Activated naive CD4-positive, alpha-beta T cell treated with anti-CD3 and anti-CD28 coated beads for 36 hours (primary cell): ENCODE results near the gene GCA. TPM values are rescaled to one million over a fixed set of nuclear protein-coding genes. Genes with fewer than 3 reads are reported as not detected.
A peak's percentile ranks its signal among the peaks of the same experiment; 100 is the strongest.

ENCODE experiments used
- CTCF ChIA-PET: fragments of 350-600 bp; sonication (Branson Sonifier 250); formaldehyde crosslinking; loops from one replicate; lab custom pipeline; 2021; ENCODE audit warnings: antibody characterized with exemption; lab: Charles Lee
- DNase-seq: peaks from one replicate; pipeline ENCODE4 v3.0.0-alpha.2; 2020
- H3K27ac Mint-ChIP-seq: one replicate; pipeline ENCODE4 v1.8.0; 2021; ENCODE audit warnings: mild to moderate bottlenecking, mixed read lengths
- H3K27me3 Mint-ChIP-seq: one replicate; pipeline ENCODE4 v1.8.0; 2021; ENCODE audit warnings: low read depth, mixed read lengths
- H3K36me3 Mint-ChIP-seq: one replicate; pipeline ENCODE4 v1.8.0; 2021; ENCODE audit warnings: low read depth, mixed read lengths
- H3K4me1 Mint-ChIP-seq: one replicate; pipeline ENCODE4 v1.8.0; 2021; ENCODE audit warnings: low read depth, mixed read lengths
- H3K4me3 Mint-ChIP-seq: one replicate; pipeline ENCODE4 v1.8.0; 2021; ENCODE audit warnings: mild to moderate bottlenecking, moderate library complexity, mixed read lengths
- H3K9me3 Mint-ChIP-seq: one replicate; pipeline ENCODE4 v1.8.0; 2021; ENCODE audit warnings: mixed read lengths
- intact Hi-C: fragments of 100-400 bp; cut with micrococcal nuclease; formaldehyde crosslinking; loops from one replicate; pipeline ENCODE4 v1.15.1; 2023
- total RNA-seq, 2 experiments: library from RNA; stranded (reverse); gene quantifications; one replicate each; pipeline ENCODE4 v1.2.3, GENCODE V29; 2021

GCA gene
- total RNA-seq, 2 experiments from 2014 or later = 36.7 to 40.2 TPM

GRCh38 chr2:162315938-162316337, 28.0 kb upstream of the GCA start:
- Mint-ChIP-seq H3K4me3 (peak overlapping the region; percentile 94), H3K9me3 (no peaks in the 10 kb centered on the region), H3K27ac (no peak overlapping the region), H3K36me3 (peaks cover 18% of the 10 kb centered on the region), H3K27me3 (no peaks in the 10 kb centered on the region), H3K4me1 (peaks cover 62% of the 10 kb centered on the region)
- CTCF ChIA-PET = interaction anchor here (0.7 to 1.6 kb wide), 3 partner anchors 9 to 18 kb away, joined by 3 to 10 read pairs (median 3); no protein-coding TSS in a partner anchor
- no peak for DNase-seq
- intact Hi-C loops = loop anchor here (5.0 kb wide), 4 partner anchors 244 to 1074 kb away; partner anchors contain the start of gene DPP4

GRCh38 chr2:162316590-162316989, 27.3 kb upstream of the GCA start:
- CTCF ChIA-PET = interaction anchor here (1.0 to 1.6 kb wide), 3 partner anchors 12 to 18 kb away, joined by 3 to 10 read pairs (median 3); no protein-coding TSS in a partner anchor
- H3K4me3 Mint-ChIP-seq = peak overlapping the region; percentile 94

GRCh38 chr2:162317058-162317742, 26.7 kb upstream of the GCA start:
- peak overlapping the region; percentile 88 for H3K27ac Mint-ChIP-seq
- peaks cover 17% of the 10 kb centered on the region for H3K36me3 Mint-ChIP-seq
- peak overlapping the region; percentile 94 for H3K4me3 Mint-ChIP-seq
- CTCF ChIA-PET = interaction anchor here (1.0 kb wide), 1 partner anchor 19 kb away, joined by 3 read pairs; no protein-coding TSS in a partner anchor
- intact Hi-C loops = loop anchor here (5.0 kb wide), 4 partner anchors 245 to 1075 kb away; partner anchors contain the start of gene DPP4
- H3K4me1 Mint-ChIP-seq = peaks cover 60% of the 10 kb centered on the region
- DNase-seq = no peak
- no peaks in the 10 kb centered on the region for H3K27me3 Mint-ChIP-seq
- H3K9me3 Mint-ChIP-seq = no peaks in the 10 kb centered on the region

More at GRCh38 chr2:162316590-162316989, 27.3 kb upstream of the GCA start:
- DNase-seq = no peak
- H3K27me3 Mint-ChIP-seq = no peaks in the 10 kb centered on the region
- H3K27ac Mint-ChIP-seq = peak overlapping the region; percentile 41
- no peaks in the 10 kb centered on the region for H3K9me3 Mint-ChIP-seq
- peaks cover 17% of the 10 kb centered on the region for H3K36me3 Mint-ChIP-seq
- peaks cover 65% of the 10 kb centered on the region for H3K4me1 Mint-ChIP-seq
- intact Hi-C loops = loop anchor here (5.0 kb wide), 4 partner anchors 244 to 1074 kb away; partner anchors contain the start of gene DPP4

- intact Hi-C loops = loop anchor here (1.0 to 5.0 kb wide), 9 partner anchors 17 to 1158 kb away; partner anchors contain the start of genes DPP4, GCA and TANK
- Mint-ChIP-seq H3K4me3 (peak overlapping the region; percentile 94), H3K27ac (peak overlapping the region; percentile 88), H3K9me3 (no peaks in the 10 kb centered on the region), H3K27me3 (no peaks in the 10 kb centered on the region), H3K4me1 (peaks cover 53% of the 10 kb centered on the region), H3K36me3 (peaks cover 17% of the 10 kb centered on the region)
- CTCF ChIA-PET = interaction anchor here (1.0 kb wide), 1 partner anchor 20 kb away, joined by 3 read pairs; no protein-coding TSS in a partner anchor
- peak; percentile 48 for DNase-seq
These were observed 26.0 kb upstream of the GCA start for GRCh38 chr2:162317861-162318327.

- intact Hi-C loops = loop anchor here (1.0 to 5.0 kb wide), 9 partner anchors 17 to 1158 kb away; partner anchors contain the start of genes DPP4, GCA and TANK
- Mint-ChIP-seq H3K27me3 (no peaks in the 10 kb centered on the region), H3K9me3 (no peaks in the 10 kb centered on the region), H3K4me3 (peak within 1 kb of the TSS; percentile 94), H3K27ac (peak within 1 kb of the TSS; percentile 98), H3K4me1 (peaks cover 52% of the 10 kb centered on the region), H3K36me3 (peaks cover 17% of the 10 kb centered on the region)
- DNase-seq = peak; percentile 88
- CTCF ChIA-PET = interaction anchor here (0.6 to 2.3 kb wide), 7 partner anchors 11 to 380 kb away, joined by 3 to 11 read pairs (median 4); no protein-coding TSS in a partner anchor
These were observed 25.4 kb upstream of the GCA start, which contains the start of gene IFIH1 for GRCh38 chr2:162318328-162319180. IFIH1 (minus strand) TSS chr2:162318684; CDS start chr2:162318307, 377 bp downstream.

GRCh38 chr2:162320864-162321517, 22.9 kb upstream of the GCA start:
- Mint-ChIP-seq H3K27me3 (no peaks in the 10 kb centered on the region), H3K4me3 (no peak overlapping the region), H3K4me1 (peaks cover 33% of the 10 kb centered on the region), H3K36me3 (peaks cover 6% of the 10 kb centered on the region), H3K9me3 (no peaks in the 10 kb centered on the region), H3K27ac (no peak overlapping the region)
- CTCF ChIA-PET = interaction anchor here (2.3 kb wide), 1 partner anchor 14 kb away, joined by 11 read pairs; no protein-coding TSS in a partner anchor
- no peak for DNase-seq
- intact Hi-C loops = no loop called here

GRCh38 chr2:162324953-162325352, 19.0 kb upstream of the GCA start:
- Mint-ChIP-seq H3K27me3 (no peaks in the 10 kb centered on the region), H3K36me3 (no peaks in the 10 kb centered on the region), H3K9me3 (no peaks in the 10 kb centered on the region), H3K27ac (no peak overlapping the region), H3K4me1 (peaks cover 15% of the 10 kb centered on the region), H3K4me3 (no peak overlapping the region)
- intact Hi-C loops = no loop called here
- CTCF ChIA-PET = interaction anchor here (1.4 kb wide), 1 partner anchor 9 kb away, joined by 4 read pairs; no protein-coding TSS in a partner anchor
- DNase-seq = no peak

- Mint-ChIP-seq H3K27ac (no peak overlapping the region), H3K36me3 (no peaks in the 10 kb centered on the region), H3K4me1 (no peaks in the 10 kb centered on the region), H3K27me3 (no peaks in the 10 kb centered on the region), H3K4me3 (no peak overlapping the region), H3K9me3 (no peaks in the 10 kb centered on the region)
- CTCF ChIA-PET = interaction anchor here (1.7 to 2.2 kb wide), 2 partner anchors 10 to 16 kb away, joined by 3 to 8 read pairs; no protein-coding TSS in a partner anchor
- intact Hi-C loops = loop anchor here (2.0 kb wide), 1 partner anchor 806 kb away; no protein-coding TSS in a partner anchor
- DNase-seq = peak; percentile 45
These were observed 16.7 kb upstream of the GCA start for GRCh38 chr2:162327134-162327769.

- Mint-ChIP-seq H3K36me3 (no peaks in the 10 kb centered on the region), H3K27ac (no peak overlapping the region), H3K9me3 (no peaks in the 10 kb centered on the region), H3K4me1 (no peaks in the 10 kb centered on the region), H3K27me3 (no peaks in the 10 kb centered on the region), H3K4me3 (no peak overlapping the region)
- no peak for DNase-seq
- intact Hi-C loops = loop anchor here (2.0 kb wide), 1 partner anchor 805 kb away; no protein-coding TSS in a partner anchor
- CTCF ChIA-PET = interaction anchor here (0.7 to 2.2 kb wide), 3 partner anchors 10 to 15 kb away, joined by 3 to 8 read pairs (median 3); no protein-coding TSS in a partner anchor
These were observed 16.1 kb upstream of the GCA start for GRCh38 chr2:162327806-162328205.

- Mint-ChIP-seq H3K27ac (no peak overlapping the region), H3K36me3 (no peaks in the 10 kb centered on the region), H3K4me1 (no peaks in the 10 kb centered on the region), H3K27me3 (no peaks in the 10 kb centered on the region), H3K9me3 (no peaks in the 10 kb centered on the region), H3K4me3 (no peak overlapping the region)
- no peak for DNase-seq
- intact Hi-C loops = no loop called here
- CTCF ChIA-PET = interaction anchor here (0.6 to 1.7 kb wide), 6 partner anchors 9 to 124 kb away, joined by 3 to 4 read pairs (median 3); partner anchors contain the start of gene GCA
These were observed 15.3 kb upstream of the GCA start for GRCh38 chr2:162328424-162329157.
